Lower lobe of right lung (tissue), 2 donors: ENCODE measurements around the gene PLB1. TPM values are rescaled to one million over a fixed set of nuclear protein-coding genes. Genes with fewer than 3 reads are reported as not detected.

Experiments used
- ATAC-seq, 2 donors: fragments of 200-7000 bp; cut with Tn5 transposase; one replicate each; pipeline ENCODE4 v1.9.1; 2020 to 2022; ENCODE audit warnings: mild to moderate bottlenecking in 2 of 2, moderate library complexity in 2 of 2
- DNase-seq: peaks from one replicate; pipeline ENCODE4 v3.0.0-alpha.2; 2020
- H3K27ac ChIP-seq: fragments of 200-600 bp; one replicate; pipeline ENCODE4 v1.8.0; 2022
- H3K27me3 ChIP-seq: fragments of 200-600 bp; one replicate; pipeline ENCODE4 v1.8.0; 2022; ENCODE audit warnings: low read depth
- H3K36me3 ChIP-seq: fragments of 200-600 bp; one replicate; pipeline ENCODE4 v1.8.0; 2022; ENCODE audit warnings: mild to moderate bottlenecking
- H3K4me1 ChIP-seq: fragments of 200-600 bp; one replicate; pipeline ENCODE4 v1.8.0; 2022
- H3K4me3 ChIP-seq: fragments of 200-600 bp; one replicate; pipeline ENCODE4 v1.8.0; 2022; ENCODE audit warnings: mild to moderate bottlenecking
- H3K9me3 ChIP-seq: fragments of 200-600 bp; one replicate; pipeline ENCODE4 v1.8.0; 2022
- CTCF ChIP-seq: fragments of 200-600 bp; IDR thresholded peaks from one replicate; pipeline ENCODE4 v1.8.0; 2022; ENCODE audit warnings: antibody characterized with exemption, mild to moderate bottlenecking
- intact Hi-C: fragments of 100-400 bp; cut with DNase I; formaldehyde crosslinking; loops from one replicate; pipeline ENCODE4 v1.11.0; 2022
- total RNA-seq: library from RNA; stranded (reverse); fragmentation: NEBNext Ultra II Directional; extraction: Animal tissue kit (Norgen Biotek cat#: 25700); gene quantifications from one replicate; pipeline ENCODE4 v1.2.1, GENCODE V29; 2021
- donor health status: DM: no; HTN: yes; CAD: no; lungs with severe emphysema.

The PLB1 gene
- total RNA-seq, 1 donor from 2014 or later = 5.5 TPM

GRCh38 chr2:28492282-28492681 is 3.6 kb upstream of the PLB1 start:
- intact Hi-C loops = no loop called here
- H3K27me3 ChIP-seq = no peaks in the 10 kb centered on the region
- TF ChIP-seq CTCF = no peak
- no peaks in the 10 kb centered on the region for H3K4me1 ChIP-seq
- H3K36me3 ChIP-seq = no peaks in the 10 kb centered on the region
- no peak for ATAC-seq
- no peak overlapping the region for H3K27ac ChIP-seq
- H3K9me3 ChIP-seq = no peaks in the 10 kb centered on the region
- DNase-seq = no peak
- H3K4me3 ChIP-seq = no peak overlapping the region

GRCh38 chr2:28493636-28494035 is 2.2 kb upstream of the PLB1 start:
- no peak overlapping the region for H3K27ac ChIP-seq
- no peak for TF ChIP-seq CTCF
- no peaks in the 10 kb centered on the region for H3K27me3 ChIP-seq
- intact Hi-C loops = no loop called here
- no peaks in the 10 kb centered on the region for H3K4me1 ChIP-seq
- H3K4me3 ChIP-seq = no peak overlapping the region
- no peak for DNase-seq
- H3K9me3 ChIP-seq = no peaks in the 10 kb centered on the region
- H3K36me3 ChIP-seq = no peaks in the 10 kb centered on the region
- ATAC-seq = no peak

GRCh38 chr2:28496781-28497180 is 921 bp downstream of the PLB1 start:
- no peak for TF ChIP-seq CTCF
- no peaks in the 10 kb centered on the region for H3K36me3 ChIP-seq
- no peaks in the 10 kb centered on the region for H3K27me3 ChIP-seq
- no peak overlapping the region for H3K27ac ChIP-seq
- H3K9me3 ChIP-seq = no peaks in the 10 kb centered on the region
- intact Hi-C loops = no loop called here
- H3K4me1 ChIP-seq = no peaks in the 10 kb centered on the region
- DNase-seq (no peak), ATAC-seq (no peak)
- H3K4me3 ChIP-seq = no peak overlapping the region

- no peak for TF ChIP-seq CTCF
- Histone ChIP-seq H3K36me3 (no peaks in the 10 kb centered on the region), H3K4me3 (no peak overlapping the region), H3K4me1 (no peaks in the 10 kb centered on the region), H3K9me3 (no peaks in the 10 kb centered on the region), H3K27me3 (no peaks in the 10 kb centered on the region), H3K27ac (no peak overlapping the region)
- DNase-seq (no peak), ATAC-seq (no peak)
- intact Hi-C loops = no loop called here
Measured at GRCh38 chr2:28497206-28497605, 1.3 kb downstream of the PLB1 start.

- Histone ChIP-seq H3K27ac (no peak overlapping the region), H3K27me3 (no peaks in the 10 kb centered on the region), H3K36me3 (no peaks in the 10 kb centered on the region), H3K4me1 (no peaks in the 10 kb centered on the region), H3K9me3 (no peaks in the 10 kb centered on the region), H3K4me3 (no peak overlapping the region)
- no peak for DNase-seq
- TF ChIP-seq CTCF = no peak
- ATAC-seq = no peak
- intact Hi-C loops = no loop called here
Measured at GRCh38 chr2:28499282-28499681, 3.4 kb downstream of the PLB1 start.

- no peak for ATAC-seq
- Histone ChIP-seq H3K27ac (no peak overlapping the region), H3K36me3 (no peaks in the 10 kb centered on the region), H3K4me3 (no peak overlapping the region), H3K9me3 (no peaks in the 10 kb centered on the region), H3K27me3 (no peaks in the 10 kb centered on the region), H3K4me1 (no peaks in the 10 kb centered on the region)
- no peak for DNase-seq
- intact Hi-C loops = no loop called here
- no peak for TF ChIP-seq CTCF
Measured at GRCh38 chr2:28505361-28505760, 9.5 kb downstream of the PLB1 start.
